GM18873 (cell line): ENCODE measurements around the gene ARPIN.

ENCODE experiments used
- ATAC-seq: cut with Tn5 transposase; IDR thresholded peaks from one replicate; pipeline ENCODE4 v1.9.1; 2021; ENCODE audit warnings: mild to moderate bottlenecking, moderate library complexity, moderate number of reproducible peaks; ENCODE audit not compliant: unreplicated experiment, low FRiP score

ARPIN gene

DNA sequence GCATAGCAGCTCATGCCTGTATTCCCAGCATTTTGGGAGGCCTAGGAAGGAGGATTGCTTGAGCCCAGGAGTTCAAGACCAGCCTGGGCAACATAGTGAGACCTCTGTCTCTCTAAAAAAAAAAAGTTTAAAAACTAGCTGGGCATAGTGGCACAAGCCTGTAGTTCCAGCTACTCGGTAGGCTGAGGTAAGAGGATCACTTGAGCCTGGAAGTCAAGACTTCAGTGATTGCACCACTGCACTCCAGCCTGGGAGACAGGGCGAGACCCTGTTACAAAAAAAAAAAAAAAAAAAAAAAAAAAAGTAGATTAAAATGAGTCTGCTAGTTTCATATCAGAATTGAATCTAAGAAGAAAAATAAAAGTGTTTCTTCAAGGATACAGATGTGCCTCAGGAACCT, 65.7 kb downstream of the ARPIN start:
- ATAC-seq: no peak

DNA sequence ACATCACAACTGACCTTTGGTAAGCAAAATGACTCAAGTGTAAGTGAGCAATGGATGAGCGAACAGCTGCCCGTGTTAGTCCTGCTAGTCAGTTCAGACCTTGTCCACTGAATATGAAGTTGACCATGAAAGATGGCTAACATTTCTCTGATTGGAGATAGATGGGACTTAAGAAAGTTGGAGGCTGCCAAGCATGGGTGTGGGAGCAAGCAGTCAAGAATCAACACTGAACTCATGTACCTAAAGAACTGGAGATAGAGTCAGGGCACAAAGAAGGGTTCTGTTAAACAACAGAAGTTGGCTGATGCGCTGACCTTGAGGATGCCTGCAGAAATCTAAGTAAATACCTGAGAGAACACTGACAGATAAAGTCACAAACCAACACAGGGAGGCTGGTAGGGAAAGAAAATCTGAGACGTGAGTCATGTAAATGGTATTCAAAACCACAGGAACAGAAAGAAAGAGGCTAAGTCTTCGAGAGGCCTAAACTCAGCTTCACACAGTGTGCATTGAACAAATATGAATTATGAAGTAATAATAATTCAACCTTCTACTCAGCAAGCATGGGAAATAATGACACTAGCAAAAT, 67.4 kb downstream of the ARPIN start:
- ATAC-seq: no peak
